WTC11 (cell line): ENCODE measurements around the gene CBLB. TPM values are rescaled to one million over a fixed set of nuclear protein-coding genes. Genes with fewer than 3 reads are reported as not detected.

Experiments used
- ATAC-seq: fragments of 200-7000 bp; cut with Tn5 transposase; 2 replicates; pipeline ENCODE4 v1.10.0; 2021; ENCODE audit warnings: mild to moderate bottlenecking, moderate library complexity
- CTCF ChIA-PET: fragments of 300-600 bp; sonication (Branson Sonifier 250); formaldehyde crosslinking; loops from one replicate; lab custom pipeline; 2021; ENCODE audit warnings: antibody characterized with exemption; lab: Charles Lee
- POLR2A ChIA-PET: fragments of 350-600 bp; sonication (Branson Sonifier 250); formaldehyde crosslinking; loops from one replicate; lab custom pipeline; 2021; ENCODE audit warnings: antibody characterized with exemption; lab: Charles Lee
- DNase-seq: peaks from one replicate; pipeline ENCODE4 v3.0.0; 2021; ENCODE audit warnings: low spot score
- H3K27ac Mint-ChIP-seq: 2 replicates; pipeline ENCODE4 v1.8.0; 2021; ENCODE audit warnings: mixed read lengths
- H3K27me3 Mint-ChIP-seq: 2 replicates; pipeline ENCODE4 v1.8.0; 2021; ENCODE audit warnings: low read depth, mild to moderate bottlenecking, moderate library complexity, mixed read lengths
- H3K36me3 Mint-ChIP-seq: 2 replicates; pipeline ENCODE4 v1.8.0; 2021; ENCODE audit warnings: mixed read lengths
- H3K4me1 Mint-ChIP-seq: 2 replicates; pipeline ENCODE4 v1.8.0; 2022; ENCODE audit warnings: mixed read lengths
- H3K4me3 Mint-ChIP-seq: 2 replicates; pipeline ENCODE4 v1.8.0; 2021; ENCODE audit warnings: mild to moderate bottlenecking, moderate library complexity, mixed read lengths
- H3K9me3 Mint-ChIP-seq: 2 replicates; pipeline ENCODE4 v1.8.0; 2021; ENCODE audit warnings: mixed read lengths
- ATF3 ChIP-seq: sonication (generic); formaldehyde crosslinking; conservative IDR thresholded peaks from 2 replicates; pipeline ENCODE4 v1.8.1; 2022; ENCODE audit warnings: mild to moderate bottlenecking, missing genetic modification reagents
- EMX1 ChIP-seq: fragments of 250-450 bp; sonication (Bioruptor Pico); IDR thresholded peaks from 2 replicates; pipeline ENCODE4 v1.8.0; 2021; ENCODE audit warnings: mild to moderate bottlenecking
- ERG ChIP-seq: fragments of 250-450 bp; sonication (Bioruptor Pico); IDR thresholded peaks from 2 replicates; pipeline ENCODE4 v1.8.0; 2021; ENCODE audit warnings: mild to moderate bottlenecking
- NFE2L1 ChIP-seq: sonication (generic); formaldehyde crosslinking; IDR thresholded peaks from 2 replicates; pipeline ENCODE4 v1.8.1; 2023; ENCODE audit warnings: missing genetic modification reagents
- NR2C2 ChIP-seq: sonication (generic); formaldehyde crosslinking; IDR thresholded peaks from 2 replicates; pipeline ENCODE4 v1.8.0; 2022; ENCODE audit warnings: mild to moderate bottlenecking, missing genetic modification reagents
- NR3C1 ChIP-seq: sonication (generic); formaldehyde crosslinking; conservative IDR thresholded peaks from 2 replicates; pipeline ENCODE4 v1.8.1; 2023; ENCODE audit warnings: low read depth, mild to moderate bottlenecking, missing genetic modification reagents
- SMAD3 ChIP-seq: sonication (generic); formaldehyde crosslinking; IDR thresholded peaks from 2 replicates; pipeline ENCODE4 v1.8.0; 2022; ENCODE audit warnings: missing genetic modification reagents, mild to moderate bottlenecking, borderline replicate concordance
- SOX15 ChIP-seq: fragments of 250-450 bp; sonication (Bioruptor Pico); IDR thresholded peaks from 2 replicates; pipeline ENCODE4 v1.9.0; 2021; ENCODE audit warnings: mild to moderate bottlenecking
- TCF7 ChIP-seq: sonication (generic); formaldehyde crosslinking; IDR thresholded peaks from 2 replicates; pipeline ENCODE4 v1.8.0; 2022; ENCODE audit warnings: mild to moderate bottlenecking, low read depth, missing genetic modification reagents, moderate library complexity
- TEAD1 ChIP-seq: sonication (generic); formaldehyde crosslinking; IDR thresholded peaks from 2 replicates; pipeline ENCODE4 v1.8.0; 2022; ENCODE audit warnings: mild to moderate bottlenecking, missing genetic modification reagents
- USF2 ChIP-seq: sonication (generic); formaldehyde crosslinking; IDR thresholded peaks from 2 replicates; pipeline ENCODE4 v1.8.1; 2023; ENCODE audit warnings: mild to moderate bottlenecking, missing genetic modification reagents, moderate library complexity
- ZNF281 ChIP-seq: sonication (generic); formaldehyde crosslinking; IDR thresholded peaks from 2 replicates; pipeline ENCODE4 v1.8.0; 2023; ENCODE audit warnings: mild to moderate bottlenecking, missing genetic modification reagents
- ZNF396 ChIP-seq: fragments of 250-450 bp; sonication (Bioruptor Pico); IDR thresholded peaks from 2 replicates; pipeline ENCODE4 v1.8.0; 2021; ENCODE audit warnings: mild to moderate bottlenecking, moderate library complexity, borderline replicate concordance
- ZNF532 ChIP-seq: fragments of 250-450 bp; sonication (Bioruptor Pico); IDR thresholded peaks from 2 replicates; pipeline ENCODE4 v1.9.0; 2021; ENCODE audit warnings: mild to moderate bottlenecking, borderline replicate concordance
- total RNA-seq: library from RNA; stranded (reverse); gene quantifications from 3 replicates; pipeline ENCODE4 v1.2.3, GENCODE V29; 2021

CBLB gene
- total RNA-seq, 1 experiment from 2014 or later = 19.8 TPM

GRCh38 chr3:105700575-105700974, 168.2 kb downstream of the CBLB start:
- no peak for ATAC-seq
- CTCF ChIA-PET = no interaction called here
- Mint-ChIP-seq H3K36me3 (peaks cover 20% of the 10 kb centered on the region), H3K4me3 (no peak overlapping the region)
- no peak for TF ChIP-seq NR2C2 (CRISPR knock-in tag)
- no peak for TF ChIP-seq ATF3 (CRISPR knock-in tag)
- TF ChIP-seq ERG = no peak
- no peak for TF ChIP-seq EMX1 (CRISPR knock-in tag)
- no peak for TF ChIP-seq ZNF396 (CRISPR knock-in tag)
- no peak for TF ChIP-seq TCF7
- no peak for TF ChIP-seq NR3C1 (CRISPR knock-in tag)
- no peak for TF ChIP-seq ZNF532 (CRISPR knock-in tag)
- TF ChIP-seq NFE2L1 (CRISPR knock-in tag) = no peak
- TF ChIP-seq SMAD3 (CRISPR knock-in tag) = no peak
- no peak for TF ChIP-seq TEAD1 (CRISPR knock-in tag)
- no peak for TF ChIP-seq USF2 (CRISPR knock-in tag)
- TF ChIP-seq ZNF281 (CRISPR knock-in tag) = no peak
- TF ChIP-seq, all 79 proteins: peak for 0
- Mint-ChIP-seq H3K27ac (no peak overlapping the region), H3K27me3 (no peaks in the 10 kb centered on the region), H3K4me1 (peaks cover 4% of the 10 kb centered on the region; the same call in 1 of the 2 replicates), H3K9me3 (no peaks in the 10 kb centered on the region)
- DNase-seq = no peak
- POLR2A ChIA-PET = no interaction called here

GRCh38 chr3:105691633-105692032, 177.2 kb downstream of the CBLB start:
- no peaks in the 10 kb centered on the region for H3K27me3 Mint-ChIP-seq
- no peak for DNase-seq
- H3K27ac Mint-ChIP-seq = no peak overlapping the region
- CTCF ChIA-PET = no interaction called here
- no peaks in the 10 kb centered on the region for H3K9me3 Mint-ChIP-seq
- POLR2A ChIA-PET = no interaction called here
- ATAC-seq = no peak
- H3K4me3 Mint-ChIP-seq = no peak overlapping the region
- peaks cover 4% of the 10 kb centered on the region; the same call in 1 of the 2 replicates for H3K4me1 Mint-ChIP-seq
- H3K36me3 Mint-ChIP-seq = peaks cover 6% of the 10 kb centered on the region; the same call in 1 of the 2 replicates
- TF ChIP-seq SOX15 (CRISPR knock-in tag) = no peak
